G401.6 (cell line): ENCODE results near the gene KCNK3.

Source experiments
- FAIRE-seq: peaks from 2 replicates; lab custom pipeline; 2012; peaks lifted over from hg19 to GRCh38; lab: Jason Lieb, UNC

KCNK3 gene

GRCh38 chr2:26715528-26716270 is 23.2 kb downstream of the KCNK3 start:
- no peak for FAIRE-seq

- FAIRE-seq, result no peak
Observed at GRCh38 chr2:26716340-26716739, 23.8 kb downstream of the KCNK3 start.

DNA sequence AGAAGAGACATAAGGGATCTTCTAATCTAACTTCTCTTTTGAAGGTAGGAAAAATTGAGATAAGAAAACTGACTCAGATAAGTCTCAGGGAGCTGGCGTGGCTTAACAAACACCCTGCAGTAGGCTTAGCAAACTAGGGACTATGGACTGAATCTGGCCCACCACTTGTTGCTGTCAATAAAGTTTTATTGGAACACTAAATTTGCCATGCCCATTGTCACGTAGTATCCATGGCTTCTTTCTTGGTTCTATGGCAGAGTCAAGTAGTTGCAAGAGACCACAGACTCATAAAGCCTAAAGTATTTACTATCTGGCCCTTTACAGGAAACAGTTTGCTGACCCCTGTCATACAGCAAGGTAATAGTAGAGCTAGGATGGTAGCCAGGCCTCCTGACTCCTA is 24.2 kb downstream of the KCNK3 start:
- FAIRE-seq, result no peak

GRCh38 chr2:26717362-26717761 is 24.8 kb downstream of the KCNK3 start:
- no peak for FAIRE-seq

GRCh38 chr2:26718949-26719686 is 26.6 kb downstream of the KCNK3 start:
- FAIRE-seq, result no peak

DNA sequence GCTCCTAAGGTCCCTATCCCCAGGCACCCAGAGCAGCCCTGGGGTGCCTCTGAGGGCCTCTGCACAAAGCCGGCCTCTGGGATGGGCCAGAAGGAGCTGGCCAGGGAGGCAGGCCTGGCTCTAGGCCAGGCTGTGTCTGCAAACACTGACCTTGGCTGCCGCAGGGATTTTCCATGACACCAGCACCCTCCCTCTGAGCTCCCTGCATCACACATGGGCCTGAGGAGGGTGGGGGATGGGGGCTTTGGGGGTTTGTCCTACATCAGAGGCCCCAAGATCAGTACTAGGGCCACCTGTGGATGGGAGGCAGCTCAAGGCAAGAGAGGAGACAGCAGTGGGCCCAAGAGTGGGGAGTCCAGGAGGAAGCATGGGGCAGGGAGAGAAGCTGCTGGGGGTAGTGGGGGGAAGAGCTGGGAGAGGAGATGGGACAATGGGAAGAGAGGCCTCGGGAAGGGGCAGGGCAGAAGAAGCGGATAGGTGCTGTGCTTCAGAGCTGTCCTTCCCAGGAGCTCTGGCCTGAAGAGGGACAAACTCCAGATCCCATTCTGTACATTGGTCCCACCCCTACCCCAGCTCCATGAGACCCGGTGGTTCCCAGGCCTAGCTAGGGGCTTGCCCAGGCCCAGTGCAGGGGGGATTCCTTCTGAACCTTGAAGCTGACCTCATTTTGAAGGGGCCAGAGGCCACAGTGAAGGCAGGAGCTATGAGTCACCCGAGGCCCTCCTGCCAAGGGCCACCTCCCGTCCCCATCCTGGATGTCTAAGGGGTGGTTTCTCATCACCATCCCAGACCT is 28.0 kb downstream of the KCNK3 start:
- no peak for FAIRE-seq

DNA sequence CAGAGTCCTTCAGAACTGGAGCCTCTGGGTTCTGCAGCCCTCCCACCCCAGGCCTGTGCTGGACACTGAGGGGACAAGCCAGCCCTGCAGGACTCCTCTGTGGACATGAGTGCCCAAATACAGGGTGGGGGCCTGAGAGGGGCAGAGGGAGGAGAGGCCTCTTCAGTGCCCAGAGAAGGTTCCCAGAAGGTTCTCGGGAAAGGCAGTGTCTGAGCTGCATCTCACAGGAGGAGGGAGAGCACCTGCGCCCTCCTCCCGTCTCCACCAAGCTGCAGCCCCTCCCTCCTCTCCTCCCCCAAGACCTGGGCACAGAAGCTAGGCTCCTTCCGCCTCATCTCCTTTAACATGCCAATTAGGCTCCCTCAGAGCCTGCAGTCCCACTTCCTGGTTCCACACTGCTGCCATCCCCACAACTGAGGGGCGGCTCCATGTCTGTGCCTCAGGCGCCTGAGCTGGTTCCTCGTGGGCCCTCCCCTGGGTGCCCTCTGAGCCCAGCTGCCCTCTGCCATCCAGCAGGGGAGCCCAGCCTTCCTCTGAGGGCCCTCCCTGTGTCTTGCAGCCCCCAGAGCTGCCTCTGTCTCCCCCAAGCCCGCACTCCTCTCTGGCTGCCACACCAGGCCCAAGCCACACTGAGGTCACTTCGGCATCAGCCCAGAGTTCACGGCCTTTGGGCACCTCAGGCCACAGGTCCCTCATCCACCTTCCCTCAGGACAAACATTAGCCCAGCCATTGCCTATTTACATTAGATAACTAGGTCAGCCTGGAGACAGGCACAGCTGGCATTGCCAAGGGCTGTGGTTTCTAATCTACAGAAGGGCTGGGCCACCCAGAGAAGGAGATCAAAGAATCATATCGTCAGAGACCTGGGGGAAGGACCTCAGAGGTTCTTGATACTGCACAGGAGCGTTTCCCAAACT is 28.9 kb downstream of the KCNK3 start:
- FAIRE-seq, result no peak

- no peak for FAIRE-seq
Observed at GRCh38 chr2:26722328-26722727, 29.8 kb downstream of the KCNK3 start.

DNA sequence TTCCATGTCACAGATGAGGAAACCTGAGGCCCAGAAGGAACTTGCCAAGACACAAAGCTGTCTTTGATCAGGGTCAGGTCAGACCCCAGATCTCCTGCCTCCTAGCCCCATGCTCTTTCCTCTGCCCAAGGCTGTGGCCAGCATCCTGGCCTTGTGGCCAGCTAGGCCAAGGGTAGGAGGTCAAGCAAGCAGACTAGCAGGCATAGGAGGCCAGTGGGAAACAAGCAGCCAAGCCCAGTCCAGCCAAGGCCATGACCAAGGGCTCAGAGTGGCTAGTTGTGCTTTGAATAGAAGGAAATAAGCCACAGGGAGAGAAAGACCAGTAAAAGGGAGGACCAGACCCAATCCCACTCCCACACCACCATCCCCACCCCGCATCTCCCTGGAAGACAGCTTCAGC is 30.4 kb downstream of the KCNK3 start:
- FAIRE-seq, result no peak

DNA sequence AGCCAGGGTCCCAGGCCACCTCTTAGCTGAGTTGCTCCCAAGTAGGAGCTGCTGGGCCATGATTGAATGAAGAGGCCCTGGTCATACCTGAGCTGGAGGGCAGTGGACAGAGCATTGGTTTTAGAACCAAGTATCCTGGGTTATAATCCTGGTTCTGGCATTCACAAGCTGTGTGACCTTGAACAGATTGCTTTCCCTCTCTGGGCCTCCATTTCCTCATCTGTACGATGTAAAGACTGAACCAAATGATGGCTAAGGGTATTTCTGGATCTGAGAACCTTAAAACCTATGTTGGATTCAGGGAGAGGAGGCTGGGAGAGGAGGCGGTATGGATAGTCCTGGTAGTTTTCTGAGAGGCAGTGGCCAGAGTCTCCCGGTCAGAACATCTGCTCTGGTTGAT is 31.0 kb downstream of the KCNK3 start:
- FAIRE-seq, result no peak

GRCh38 chr2:26723991-26724750 is 31.6 kb downstream of the KCNK3 start:
- FAIRE-seq, result no peak

DNA sequence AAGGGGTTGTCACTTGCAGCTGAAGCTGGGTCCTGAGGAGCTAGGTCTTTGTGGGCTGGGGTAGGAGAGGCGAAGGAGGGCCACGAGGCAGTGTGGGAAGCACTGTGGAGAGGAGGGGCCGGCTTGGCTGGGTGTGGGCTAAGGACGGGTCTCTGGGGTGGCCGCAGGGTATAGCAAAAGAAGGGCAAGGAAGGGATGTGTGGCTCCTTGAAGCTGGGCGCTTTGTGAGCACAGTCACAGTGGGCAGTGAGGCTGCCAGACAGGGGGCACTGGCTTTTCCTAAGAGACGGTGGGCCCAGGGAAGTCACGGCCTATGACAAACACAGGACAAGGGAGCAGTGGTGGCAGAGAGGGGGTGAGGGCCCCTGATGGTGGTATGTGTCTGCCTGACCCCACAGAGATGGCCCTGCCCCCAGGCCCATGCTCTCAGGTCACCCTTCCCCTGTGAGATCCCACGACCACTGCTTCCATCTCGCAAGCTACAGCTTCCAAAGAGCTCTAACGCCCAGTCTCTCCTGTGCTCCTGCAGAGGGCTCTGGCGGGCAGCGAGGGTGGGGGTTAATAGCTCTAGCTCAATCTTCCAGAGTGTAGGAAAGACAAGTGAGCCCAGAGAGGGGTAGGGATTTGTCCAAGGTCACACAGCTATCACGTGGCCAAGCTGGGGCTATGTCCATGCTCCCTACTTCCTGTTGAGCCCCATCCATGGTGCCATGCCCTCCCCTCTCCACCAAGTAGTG is 32.4 kb downstream of the KCNK3 start:
- FAIRE-seq, result no peak

GRCh38 chr2:26725521-26725820 is 32.9 kb downstream of the KCNK3 start:
- no peak for FAIRE-seq

- no peak for FAIRE-seq
Observed at GRCh38 chr2:26726228-26726627, 33.7 kb downstream of the KCNK3 start.

DNA sequence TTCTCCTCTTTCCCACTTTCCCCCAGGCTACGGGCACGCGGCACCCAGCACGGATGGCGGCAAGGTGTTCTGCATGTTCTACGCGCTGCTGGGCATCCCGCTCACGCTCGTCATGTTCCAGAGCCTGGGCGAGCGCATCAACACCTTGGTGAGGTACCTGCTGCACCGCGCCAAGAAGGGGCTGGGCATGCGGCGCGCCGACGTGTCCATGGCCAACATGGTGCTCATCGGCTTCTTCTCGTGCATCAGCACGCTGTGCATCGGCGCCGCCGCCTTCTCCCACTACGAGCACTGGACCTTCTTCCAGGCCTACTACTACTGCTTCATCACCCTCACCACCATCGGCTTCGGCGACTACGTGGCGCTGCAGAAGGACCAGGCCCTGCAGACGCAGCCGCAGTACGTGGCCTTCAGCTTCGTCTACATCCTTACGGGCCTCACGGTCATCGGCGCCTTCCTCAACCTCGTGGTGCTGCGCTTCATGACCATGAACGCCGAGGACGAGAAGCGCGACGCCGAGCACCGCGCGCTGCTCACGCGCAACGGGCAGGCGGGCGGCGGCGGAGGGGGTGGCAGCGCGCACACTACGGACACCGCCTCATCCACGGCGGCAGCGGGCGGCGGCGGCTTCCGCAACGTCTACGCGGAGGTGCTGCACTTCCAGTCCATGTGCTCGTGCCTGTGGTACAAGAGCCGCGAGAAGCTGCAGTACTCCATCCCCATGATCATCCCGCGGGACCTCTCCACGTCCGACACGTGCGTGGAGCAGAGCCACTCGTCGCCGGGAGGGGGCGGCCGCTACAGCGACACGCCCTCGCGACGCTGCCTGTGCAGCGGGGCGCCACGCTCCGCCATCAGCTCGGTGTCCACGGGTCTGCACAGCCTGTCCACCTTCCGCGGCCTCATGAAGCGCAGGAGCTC is 35.4 kb downstream of the KCNK3 start:
- FAIRE-seq, result no peak

- FAIRE-seq, result no peak
Observed at GRCh38 chr2:26729311-26729710, 36.8 kb downstream of the KCNK3 start.

GRCh38 chr2:26730549-26731344 is 38.2 kb downstream of the KCNK3 start:
- no peak for FAIRE-seq

GRCh38 chr2:26731714-26732113 is 39.2 kb downstream of the KCNK3 start:
- no peak for FAIRE-seq

DNA sequence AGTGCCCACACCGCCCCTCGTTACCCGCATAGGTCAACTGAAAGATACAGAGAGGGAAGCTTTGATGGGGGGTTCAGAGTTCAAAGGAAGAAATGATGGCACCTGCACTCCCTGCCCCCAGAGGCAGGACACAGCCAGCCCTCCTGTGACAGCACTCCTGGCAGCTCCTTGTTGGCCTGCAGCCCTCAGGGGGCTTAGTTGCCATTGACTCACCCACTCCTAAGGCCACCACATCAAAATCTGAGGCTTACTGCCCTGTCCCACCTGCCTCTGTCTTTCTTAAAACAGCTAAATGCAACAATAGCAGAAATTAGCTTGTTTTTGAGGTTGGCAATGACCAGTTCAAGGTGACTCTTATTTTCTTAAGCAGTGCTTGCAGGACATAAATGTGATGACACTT is 39.9 kb downstream of the KCNK3 start:
- FAIRE-seq, result no peak
